Measurements from ENCODE around the gene MTFR2. TPM values are rescaled to one million over a fixed set of nuclear protein-coding genes. Genes with fewer than 3 reads are reported as not detected.

The MTFR2 gene
- 10 to 100 TPM; 27.2 to 27.9 TPM for total RNA-seq

- CTCF ChIA-PET = interaction anchor here (1.0 to 6.1 kb wide), 15 partner anchors 10 to 752 kb away, joined by 3 to 32 read pairs (median 5); partner anchors contain the start of genes AHI1 and BCLAF1
Measured at GRCh38 chr6:136249811-136250685, at the start of gene MTFR2. MTFR2 (minus strand) TSS chr6:136250311; CDS start chr6:136249099, 1,212 bp downstream.

GRCh38 chr6:136294621-136295020 lies 44.5 kb upstream of the MTFR2 start:
- POLR2A ChIA-PET = interaction anchor here (1.0 kb wide), 1 partner anchor 44 kb away, joined by 5 read pairs; the partner anchor contains the start of gene MTFR2
- Mint-ChIP-seq H3K27ac (no peak overlapping the region), H3K4me3 (no peak overlapping the region)

More at GRCh38 chr6:136249811-136250685, at the start of gene MTFR2:
- peak within 1 kb of the TSS; percentile 94 for H3K27ac Mint-ChIP-seq
- H3K4me1 Mint-ChIP-seq (ENCODE audit: low read depth) = peaks cover 48% of the 10 kb centered on the region
- no peaks in the 10 kb centered on the region for H3K9me3 Mint-ChIP-seq (ENCODE audit: insufficient read depth)
- peak; percentile 97 for DNase-seq
- POLR2A ChIA-PET = interaction anchor here (0.7 to 7.7 kb wide), 17 partner anchors 9 to 1057 kb away, joined by 3 to 140 read pairs (median 5); partner anchors contain the start of gene BCLAF1
- ATAC-seq = peak; percentile 92
- H3K27me3 Mint-ChIP-seq (ENCODE audit: low read depth) = no peaks in the 10 kb centered on the region
- H3K4me3 Mint-ChIP-seq = peak within 1 kb of the TSS; percentile 92
- H3K36me3 Mint-ChIP-seq (ENCODE audit: low read depth) = peaks cover 54% of the 10 kb centered on the region

GRCh38 chr6:136290410-136291010 lies 40.4 kb upstream of the MTFR2 start:
- peak overlapping the region; percentile 100 for H3K27ac Mint-ChIP-seq
- CTCF ChIA-PET = interaction anchor here (0.5 to 3.1 kb wide), 13 partner anchors 9 to 1146 kb away, joined by 3 to 17 read pairs (median 4); partner anchors contain the start of genes MAP3K5, MAP7 and MTFR2
- DNase-seq = peak; percentile 91
- H3K4me3 Mint-ChIP-seq = peak overlapping the region; percentile 98
- POLR2A ChIA-PET = interaction anchor here (0.6 to 6.1 kb wide), 42 partner anchors 8 to 1590 kb away, joined by 3 to 140 read pairs (median 6); partner anchors contain the start of genes AHI1, HBS1L, MAP3K5 and MTFR2
- H3K27me3 Mint-ChIP-seq (ENCODE audit: low read depth) = no peaks in the 10 kb centered on the region
- H3K36me3 Mint-ChIP-seq (ENCODE audit: low read depth) = peaks cover 33% of the 10 kb centered on the region
- no peaks in the 10 kb centered on the region for H3K9me3 Mint-ChIP-seq (ENCODE audit: insufficient read depth)
- ATAC-seq = peak; percentile 45
- H3K4me1 Mint-ChIP-seq (ENCODE audit: low read depth) = peaks cover 43% of the 10 kb centered on the region

More at GRCh38 chr6:136294621-136295020, 44.5 kb upstream of the MTFR2 start:
- CTCF ChIA-PET = no interaction called here
- DNase-seq (no peak), ATAC-seq (no peak)
- Mint-ChIP-seq H3K4me1 (ENCODE audit: low read depth) (peaks cover 19% of the 10 kb centered on the region), H3K36me3 (ENCODE audit: low read depth) (peaks cover 2% of the 10 kb centered on the region), H3K27me3 (ENCODE audit: low read depth) (peaks cover 2% of the 10 kb centered on the region), H3K9me3 (ENCODE audit: insufficient read depth) (no peaks in the 10 kb centered on the region)

- DNase-seq (peak; percentile 100), ATAC-seq (peak; percentile 81)
- peaks cover 50% of the 10 kb centered on the region for H3K4me1 Mint-ChIP-seq (ENCODE audit: low read depth)
- H3K9me3 Mint-ChIP-seq (ENCODE audit: insufficient read depth) = no peaks in the 10 kb centered on the region
- H3K36me3 Mint-ChIP-seq (ENCODE audit: low read depth) = peaks cover 40% of the 10 kb centered on the region
- peak within 1 kb of the TSS; percentile 98 for H3K4me3 Mint-ChIP-seq
- no peaks in the 10 kb centered on the region for H3K27me3 Mint-ChIP-seq (ENCODE audit: low read depth)
- H3K27ac Mint-ChIP-seq = peak within 1 kb of the TSS; percentile 100
- ChIA-PET POLR2A (interaction anchor here (0.6 to 6.1 kb wide), 49 partner anchors 9 to 1825 kb away, joined by 3 to 140 read pairs (median 5); partner anchors contain the start of genes AHI1, HBS1L, MAP3K5 and MTFR2), CTCF (interaction anchor here (0.5 to 3.1 kb wide), 13 partner anchors 8 to 1145 kb away, joined by 3 to 17 read pairs (median 4); partner anchors contain the start of genes MAP3K5, MAP7 and MTFR2)
Measured at GRCh38 chr6:136289579-136290409, 39.7 kb upstream of the MTFR2 start, which contains the start of gene BCLAF1. BCLAF1 (minus strand) TSS chr6:136289846; CDS start chr6:136279866, 9,980 bp downstream.

- peak; percentile 95 for DNase-seq
- Mint-ChIP-seq H3K4me3 (peak overlapping the region; percentile 98), H3K4me1 (ENCODE audit: low read depth) (peaks cover 56% of the 10 kb centered on the region), H3K27me3 (ENCODE audit: low read depth) (no peaks in the 10 kb centered on the region), H3K9me3 (ENCODE audit: insufficient read depth) (no peaks in the 10 kb centered on the region), H3K27ac (peak overlapping the region; percentile 100), H3K36me3 (ENCODE audit: low read depth) (peaks cover 44% of the 10 kb centered on the region)
- ChIA-PET CTCF (interaction anchor here (1.6 to 3.1 kb wide), 7 partner anchors 12 to 503 kb away, joined by 4 to 17 read pairs (median 10); partner anchors contain the start of genes MAP3K5 and MTFR2), POLR2A (interaction anchor here (0.6 to 6.1 kb wide), 33 partner anchors 8 to 1349 kb away, joined by 3 to 140 read pairs (median 6); partner anchors contain the start of genes AHI1, HBS1L, MAP3K5 and MTFR2)
- ATAC-seq = peak; percentile 48
Measured at GRCh38 chr6:136289327-136289578, 39.1 kb upstream of the MTFR2 start.

- Mint-ChIP-seq H3K36me3 (ENCODE audit: low read depth) (peaks cover 44% of the 10 kb centered on the region), H3K27me3 (ENCODE audit: low read depth) (no peaks in the 10 kb centered on the region), H3K9me3 (ENCODE audit: insufficient read depth) (no peaks in the 10 kb centered on the region), H3K27ac (peak overlapping the region; percentile 100), H3K4me3 (peak overlapping the region; percentile 98), H3K4me1 (ENCODE audit: low read depth) (peaks cover 59% of the 10 kb centered on the region)
- ChIA-PET CTCF (interaction anchor here (0.5 to 3.9 kb wide), 12 partner anchors 11 to 1275 kb away, joined by 3 to 28 read pairs (median 5); partner anchors contain the start of genes MAP3K5 and MTFR2), POLR2A (interaction anchor here (0.6 to 6.1 kb wide), 24 partner anchors 8 to 1349 kb away, joined by 3 to 140 read pairs (median 4); partner anchors contain the start of genes AHI1, MTFR2 and MYB)
- DNase-seq (peak; percentile 93), ATAC-seq (peak; percentile 67)
Measured at GRCh38 chr6:136288566-136289326, 38.6 kb upstream of the MTFR2 start.

GRCh38 chr6:136284909-136285308 lies 34.8 kb upstream of the MTFR2 start:
- peaks cover 73% of the 10 kb centered on the region for H3K4me1 Mint-ChIP-seq (ENCODE audit: low read depth)

GRCh38 chr6:136282906-136283305 lies 32.8 kb upstream of the MTFR2 start:
- H3K27ac Mint-ChIP-seq = no peak overlapping the region
- H3K4me1 Mint-ChIP-seq (ENCODE audit: low read depth) = peaks cover 70% of the 10 kb centered on the region
- POLR2A ChIA-PET = interaction anchor here (0.8 to 4.2 kb wide), 3 partner anchors 7 to 32 kb away, joined by 3 to 38 read pairs (median 7); partner anchors contain the start of genes BCLAF1 and MTFR2
- no peaks in the 10 kb centered on the region for H3K9me3 Mint-ChIP-seq (ENCODE audit: insufficient read depth)
- DNase-seq (no peak), ATAC-seq (peak; percentile 29)
- H3K36me3 Mint-ChIP-seq (ENCODE audit: low read depth) = peaks cover 59% of the 10 kb centered on the region
- H3K4me3 Mint-ChIP-seq = peak overlapping the region; percentile 31
- no peaks in the 10 kb centered on the region for H3K27me3 Mint-ChIP-seq (ENCODE audit: low read depth)
- CTCF ChIA-PET = interaction anchor here (0.8 to 2.7 kb wide), 3 partner anchors 10 to 34 kb away, joined by 3 to 13 read pairs (median 4); no protein-coding TSS in a partner anchor

More at GRCh38 chr6:136284909-136285308, 34.8 kb upstream of the MTFR2 start:
- H3K9me3 Mint-ChIP-seq (ENCODE audit: insufficient read depth) = no peaks in the 10 kb centered on the region
- ATAC-seq (no peak), DNase-seq (no peak)
- peak overlapping the region; percentile 19 for H3K4me3 Mint-ChIP-seq
- ChIA-PET CTCF (interaction anchor here (3.9 kb wide), 1 partner anchor 32 kb away, joined by 28 read pairs; no protein-coding TSS in a partner anchor), POLR2A (interaction anchor here (1.3 to 6.1 kb wide), 2 partner anchors 32 to 34 kb away, joined by 3 to 140 read pairs; partner anchors contain the start of gene MTFR2)
- H3K27ac Mint-ChIP-seq = peak overlapping the region; percentile 67
- H3K27me3 Mint-ChIP-seq (ENCODE audit: low read depth) = no peaks in the 10 kb centered on the region
- H3K36me3 Mint-ChIP-seq (ENCODE audit: low read depth) = peaks cover 67% of the 10 kb centered on the region

- POLR2A ChIA-PET = interaction anchor here (4.2 kb wide), 1 partner anchor 10 kb away, joined by 38 read pairs; the partner anchor contains the start of gene BCLAF1
- no peak overlapping the region for H3K4me3 Mint-ChIP-seq
- ATAC-seq (no peak), DNase-seq (no peak)
- H3K27ac Mint-ChIP-seq = no peak overlapping the region
- H3K36me3 Mint-ChIP-seq (ENCODE audit: low read depth) = peaks cover 53% of the 10 kb centered on the region
- CTCF ChIA-PET = no interaction called here
- H3K4me1 Mint-ChIP-seq (ENCODE audit: low read depth) = peaks cover 50% of the 10 kb centered on the region
- H3K27me3 Mint-ChIP-seq (ENCODE audit: low read depth) = no peaks in the 10 kb centered on the region
- H3K9me3 Mint-ChIP-seq (ENCODE audit: insufficient read depth) = no peaks in the 10 kb centered on the region
Measured at GRCh38 chr6:136280032-136280609, 30.0 kb upstream of the MTFR2 start.
